GM12873 (cell line): ENCODE data around the gene CD99.

ENCODE experiments used
- CTCF ChIP-seq: IDR thresholded peaks from 2 replicates; pipeline ENCODE4 v1.5.1; 2012; ENCODE audit warnings: low read depth, mild to moderate bottlenecking, moderate library complexity, low read length, control low read depth; ENCODE audit not compliant: insufficient read depth; ENCODE audit errors: missing control alignments

The CD99 gene

GRCh38 chrX:2650865-2651264 lies 40.2 kb upstream of the CD99 start:
- TF ChIP-seq CTCF, result no peak

DNA sequence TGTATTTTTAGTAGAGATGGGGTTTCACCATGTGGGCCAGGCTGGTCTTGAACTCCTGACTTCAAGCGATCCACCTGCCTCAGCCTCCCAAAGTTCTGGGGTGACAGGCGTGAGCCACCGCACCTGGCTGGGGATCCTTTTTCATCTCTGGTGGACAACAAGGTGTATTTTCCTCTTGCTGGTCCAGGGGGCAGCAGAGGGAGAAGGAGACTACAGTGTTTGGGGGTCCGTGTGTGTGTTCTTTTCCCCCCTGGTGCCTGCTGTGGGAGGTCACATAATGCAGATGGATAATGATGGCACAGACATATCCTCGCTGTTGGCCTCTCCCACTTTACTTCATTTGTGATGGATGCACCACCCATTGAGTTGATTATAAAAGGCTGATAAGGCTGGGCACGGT lies 39.0 kb upstream of the CD99 start:
- TF ChIP-seq CTCF, result peak; percentile 43

DNA sequence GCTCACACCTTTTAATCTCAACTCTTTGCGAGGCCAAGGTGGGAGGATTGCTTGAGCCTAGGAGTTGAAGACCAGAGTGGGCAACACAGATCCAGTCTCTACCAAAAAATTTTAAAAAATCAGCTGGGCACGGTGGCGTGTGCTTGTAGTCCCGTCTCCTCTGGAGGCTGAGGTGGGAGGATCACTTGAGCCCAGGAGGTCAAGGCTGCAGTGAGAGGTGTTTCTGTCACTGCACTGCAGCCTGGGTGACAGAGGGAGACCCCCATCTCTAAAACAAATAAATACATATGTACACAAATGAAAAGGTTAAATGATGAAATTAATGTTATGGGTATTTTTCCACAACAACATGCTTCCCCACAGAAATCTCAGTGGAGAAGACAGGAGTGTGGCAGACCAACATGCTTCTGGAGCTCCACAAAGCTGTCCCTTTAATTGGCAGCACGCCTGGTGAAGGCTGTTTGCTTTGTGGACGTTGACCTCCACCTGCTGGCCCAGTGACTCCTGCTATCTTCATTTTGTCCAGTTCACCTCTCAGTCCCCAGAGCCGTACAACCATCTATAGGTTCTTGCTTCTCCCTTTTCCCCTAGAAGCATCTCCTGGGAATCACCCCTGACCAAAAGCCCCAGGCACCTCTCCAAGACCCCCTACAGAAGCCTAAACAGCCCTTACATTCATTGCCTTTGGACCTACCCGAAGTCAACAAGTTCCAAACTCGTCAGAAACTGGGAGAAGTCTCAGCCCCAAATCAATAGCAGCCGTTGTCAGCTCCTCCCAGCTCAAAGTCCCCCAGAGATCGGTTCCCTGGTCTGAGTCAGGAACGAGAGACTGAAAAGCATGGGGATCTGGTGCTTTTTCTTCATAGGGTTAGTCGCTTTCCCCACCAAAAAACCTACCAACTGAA lies 36.4 kb upstream of the CD99 start:
- no peak for TF ChIP-seq CTCF

DNA sequence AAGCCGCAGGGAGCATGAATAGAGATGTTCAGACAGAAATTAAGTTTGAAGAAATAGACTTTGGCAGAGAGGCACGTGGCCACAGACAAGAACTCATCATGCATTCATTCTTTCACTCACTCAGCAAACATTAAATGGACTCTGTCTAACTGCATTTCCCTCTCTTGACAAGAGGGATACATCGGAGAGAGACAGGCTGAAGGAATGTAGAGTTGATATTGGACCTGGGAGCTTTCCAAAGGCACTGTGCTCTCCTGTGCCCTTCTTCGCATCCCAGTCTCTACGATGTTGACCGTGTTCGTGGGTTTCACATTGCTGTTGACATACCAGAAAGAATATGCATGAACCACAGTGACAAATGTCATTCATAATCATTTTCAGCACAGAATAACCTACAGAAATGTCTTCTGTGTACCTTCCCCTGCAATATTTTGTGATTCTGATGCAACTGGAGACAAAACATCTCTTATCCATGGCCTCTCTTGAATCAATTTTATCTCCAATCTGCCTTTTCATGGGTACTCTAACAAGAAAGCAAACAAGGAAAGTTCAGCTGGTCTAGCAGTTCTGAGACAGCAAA lies 34.7 kb upstream of the CD99 start:
- TF ChIP-seq CTCF, result no peak

DNA sequence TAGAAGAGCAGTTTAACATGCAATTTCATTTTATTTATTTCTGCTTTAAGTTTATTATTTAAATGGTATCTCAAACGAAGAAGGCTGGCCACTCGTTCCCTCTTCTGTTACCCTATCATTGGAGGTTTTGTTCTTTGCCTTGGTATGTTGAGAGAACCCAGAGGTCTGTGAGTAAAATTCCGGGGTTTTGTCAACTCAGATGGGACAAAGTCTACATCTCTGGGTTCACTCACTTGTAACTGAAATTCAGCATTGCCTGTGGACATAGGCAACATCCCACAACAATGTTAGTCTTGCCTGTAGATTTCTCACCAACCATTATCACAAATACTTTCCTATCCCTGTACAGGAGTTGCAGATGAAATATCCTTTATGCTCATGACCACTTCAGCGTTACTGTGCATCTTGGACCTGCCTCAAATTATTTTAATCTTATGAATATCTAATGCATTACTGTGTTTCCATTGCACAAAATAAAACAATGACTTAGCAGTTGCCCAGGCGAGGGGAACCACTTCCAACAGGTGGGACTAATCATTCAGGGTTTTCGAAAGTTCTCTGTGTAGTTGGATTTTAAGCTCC lies 33.5 kb upstream of the CD99 start:
- no peak for TF ChIP-seq CTCF

DNA sequence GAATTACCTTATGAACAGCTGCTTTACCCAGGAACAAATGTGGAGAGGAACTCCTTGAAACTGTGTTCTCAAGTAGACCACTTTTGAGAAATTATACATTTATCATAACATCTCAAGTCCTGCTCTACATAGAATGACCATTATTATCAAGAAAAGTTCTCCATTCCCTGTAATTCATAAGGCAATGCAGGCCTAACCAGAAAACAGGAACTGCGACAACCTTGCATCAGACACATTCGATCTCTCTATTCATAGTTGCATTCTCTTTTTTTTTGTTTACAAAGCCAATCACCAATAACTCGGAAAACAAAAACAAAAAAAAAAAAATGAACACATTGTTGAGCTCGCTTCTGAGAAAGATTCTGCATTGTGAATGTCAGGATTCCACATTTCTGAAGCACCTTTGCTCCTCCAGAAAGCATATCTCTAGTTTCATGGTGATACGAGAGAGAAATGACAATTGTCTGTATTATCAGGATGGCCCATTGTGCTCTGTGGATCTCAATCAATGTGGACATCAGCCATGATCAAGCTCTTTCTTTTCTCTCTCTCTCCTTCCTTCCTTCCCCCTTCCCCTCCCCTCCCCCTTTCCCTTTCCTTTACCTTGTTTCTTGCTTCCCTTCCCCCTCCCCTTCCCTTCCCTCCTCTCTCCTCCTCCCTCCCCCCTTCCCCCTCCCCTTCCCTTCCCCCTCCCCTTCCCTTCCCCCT lies 32.4 kb upstream of the CD99 start:
- TF ChIP-seq CTCF, result no peak

DNA sequence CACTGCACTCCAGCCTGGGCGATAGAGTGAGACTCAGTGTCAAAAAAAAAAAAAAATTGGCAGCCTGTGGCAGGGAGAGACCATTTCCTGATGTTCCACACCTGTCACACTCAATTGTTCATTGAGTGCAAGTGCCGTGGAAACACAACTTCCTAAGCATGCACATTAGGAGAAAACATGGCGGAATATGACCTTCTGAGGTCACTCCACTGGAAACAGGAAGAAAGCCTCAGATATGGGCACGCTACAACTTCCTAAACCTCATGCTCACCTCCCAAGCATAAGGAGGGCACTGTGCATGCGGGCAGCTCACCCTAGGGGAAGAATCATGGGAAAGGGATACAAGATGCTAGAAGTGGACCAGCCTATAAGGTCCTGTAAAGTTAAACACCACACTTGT lies 28.5 kb upstream of the CD99 start:
- no peak for TF ChIP-seq CTCF
